Measurements from ENCODE around the gene NTRK2.

GRCh38 chr9:84659773-84660172 is 9.8 kb upstream of the NTRK2 start:
- TF ChIP-seq CTCF (conservative IDR thresholded peaks at IDR 0.05 in 1 of 2, IDR thresholded peaks at IDR 0.05 in 1 of 2; ENCODE audit: extremely low read depth in 1 of 2, insufficient read depth in 1 of 2, low read depth in 1 of 2, low read length in 2 of 2) = no peak
- no peak for TF ChIP-seq EZH2 (IDR thresholded peaks at IDR 0.05; ENCODE audit: borderline replicate concordance, low read length)

All from mammary epithelial cell (primary cell).